Ovary (tissue), 9 donors: Measurements from ENCODE around the gene PAQR3. TPM values are rescaled to one million over a fixed set of nuclear protein-coding genes. Genes with fewer than 3 reads are reported as not detected.
"Not testable (repeated sequence)": the region's sequence is repeated elsewhere in the genome, so short reads cannot be mapped to it uniquely, and the experiment has no call there.

Source experiments
- DNase-seq, 5 donors: peaks; one replicate each; pipeline ENCODE4 v3.0.0-alpha.2; 2019 to 2020
- H3K27ac ChIP-seq, 2 donors: fragments of 200-600 bp; one replicate each; pipeline versions ENCODE4 v1.5.1 to v1.8.0; 2019 to 2022
- H3K27me3 ChIP-seq: fragments of 200-600 bp; one replicate; pipeline ENCODE4 v1.8.0; 2022
- H3K36me3 ChIP-seq: fragments of 200-600 bp; sonication (generic); one replicate; pipeline ENCODE4 v1.5.1; 2019
- H3K4me1 ChIP-seq: one replicate; pipeline ENCODE4 v1.8.1; 2013; ENCODE audit warnings: mild to moderate bottlenecking, moderate library complexity; ENCODE audit not compliant: insufficient read depth
- H3K4me3 ChIP-seq: fragments of 200-600 bp; sonication (generic); one replicate; pipeline ENCODE4 v1.5.1; 2017
- H3K9me3 ChIP-seq, 2 donors: fragments of 200-600 bp in 1 of 2; sonication (generic) in 1 of 2; one replicate each; pipeline versions ENCODE4 v1.5.1 to v1.8.1; 2013 to 2019; ENCODE audit warnings: mild to moderate bottlenecking in 1 of 2, moderate library complexity in 1 of 2
- CTCF ChIP-seq, 3 donors: fragments of 450-650 bp in 2 of 3; fragments of 200-600 bp in 1 of 3; IDR thresholded peaks; one replicate each; pipeline versions ENCODE4 v1.5.1 to v1.8.0; 2016 to 2022; ENCODE audit warnings: antibody characterized with exemption in 3 of 3, mild to moderate bottlenecking in 1 of 3
- EP300 ChIP-seq: sonication (generic); formaldehyde crosslinking; IDR thresholded peaks from one replicate; pipeline ENCODE4 v1.6.1; 2017; ENCODE audit warnings: antibody characterized with exemption
- POLR2A ChIP-seq: fragments of 450-650 bp; IDR thresholded peaks from one replicate; pipeline ENCODE4 v1.6.1; 2017; ENCODE audit warnings: antibody characterized with exemption, mild to moderate bottlenecking, moderate library complexity
- WGBS, 3 donors: extraction: QIAGEN DNeasy Blood & Tissue Kit in 1 of 3; methylation state at CpG; one replicate each; pipeline versions ENCODE4 v1.1.5 to v1.1.7; 2013 to 2017; 5-methylcytosine and 5-hydroxymethylcytosine counted together
- intact Hi-C, 4 donors: fragments of 100-400 bp; cut with DNase I; formaldehyde crosslinking; loops; one replicate each; pipeline versions ENCODE4 v1.11.0 to v1.15.1; 2022 to 2023
- polyA plus RNA-seq, 2 donors: library from polyadenylated mRNA; stranded (reverse); fragments of 200-250 nt in 1 of 2; fragments of 350-450 nt in 1 of 2; fragmentation: Illumina TruSeq in 1 of 2; extraction: RNeasy Lipid Tissue Mini Kit (QIAGEN cat#74804) in 1 of 2; gene quantifications; one replicate each; pipeline ENCODE4 v1.2.3, GENCODE V29; 2013 to 2014
- total RNA-seq, 7 donors: library from RNA; depleted of rRNA in 2 of 7; stranded (reverse); fragments of >200 nt in 2 of 7; fragmentation: NEBNext Ultra II Directional in 3 of 7; extraction: Animal tissue kit (Norgen Biotek cat#: 25700) in 3 of 7; gene quantifications; one replicate each; pipeline versions ENCODE4 v1.1.0 to v1.2.4, GENCODE V29; 2016 to 2023
- donor health status: DM: no; HTN: no; CAD: no; lungs with moderate emphysema.
- donor health status: DM: no; HTN: no; CAD: no.
- donor health status: Bipolar disorder and iron deficiency.
- donor health status: DM: yes; HTN: yes; CAD: no.
- donor health status: DM: no; HTN: no; CAD: no.
- donor health status: DM: yes; HTN: yes; CAD: no.

PAQR3 gene
- total and polyA plus RNA-seq, 9 donors = 3.4 to 13.4 (median 9.4) TPM

- DNase-seq = no peak
- Histone ChIP-seq H3K4me3 (no peak overlapping the region), H3K27ac (no peak overlapping the region), H3K9me3 (no peaks in the 10 kb centered on the region), H3K36me3 (no peaks in the 10 kb centered on the region), H3K4me1 (no peaks in the 10 kb centered on the region), H3K27me3 (no peaks in the 10 kb centered on the region)
- no peak for TF ChIP-seq POLR2A
- no peak for TF ChIP-seq EP300
- TF ChIP-seq CTCF (IDR thresholded peaks at IDR 0.05) = no peak
- intact Hi-C loops = no loop called here
Observed at GRCh38 chr4:78885598-78885997, 53.6 kb downstream of the PAQR3 start.

- H3K27me3 ChIP-seq = no peaks in the 10 kb centered on the region
- TF ChIP-seq CTCF (IDR thresholded peaks at IDR 0.05) (no peak), POLR2A (no peak), EP300 (no peak)
- H3K36me3 ChIP-seq = no peaks in the 10 kb centered on the region
- H3K4me1 ChIP-seq = no peaks in the 10 kb centered on the region
- DNase-seq = no peak
- intact Hi-C loops = no loop called here
- H3K4me3 ChIP-seq = no peak overlapping the region
- H3K9me3 ChIP-seq = no peaks in the 10 kb centered on the region
- no peak overlapping the region for H3K27ac ChIP-seq
Observed at GRCh38 chr4:78880874-78881492, 58.3 kb downstream of the PAQR3 start.

GRCh38 chr4:78878031-78878430 is 61.2 kb downstream of the PAQR3 start:
- Histone ChIP-seq H3K36me3 (no peaks in the 10 kb centered on the region), H3K9me3 (no peaks in the 10 kb centered on the region), H3K27ac (no peak overlapping the region), H3K27me3 (no peaks in the 10 kb centered on the region), H3K4me3 (no peak overlapping the region), H3K4me1 (no peaks in the 10 kb centered on the region)
- DNase-seq = no peak
- WGBS, 3 donors = 91 to 95% (median 92%) methylated on average over 1 of the region's 1 CpG
- intact Hi-C loops = no loop called here
- TF ChIP-seq EP300 (no peak), POLR2A (no peak)

GRCh38 chr4:78876568-78877320 is 62.5 kb downstream of the PAQR3 start:
- Histone ChIP-seq H3K36me3 (no peaks in the 10 kb centered on the region), H3K4me3 (no peak overlapping the region), H3K4me1 (no peaks in the 10 kb centered on the region), H3K27me3 (no peaks in the 10 kb centered on the region), H3K9me3 (no peaks in the 10 kb centered on the region), H3K27ac (no peak overlapping the region)
- 87 to 90% (median 89%) methylated on average over 5 of the region's 5 CpGs for WGBS, 3 donors
- intact Hi-C loops = no loop called here
- no peak for DNase-seq
- TF ChIP-seq POLR2A (no peak), EP300 (no peak), CTCF (IDR thresholded peaks at IDR 0.05) (no peak)

- H3K27me3 ChIP-seq = no peaks in the 10 kb centered on the region
- no peaks in the 10 kb centered on the region for H3K9me3 ChIP-seq
- intact Hi-C loops = no loop called here
- TF ChIP-seq CTCF (IDR thresholded peaks at IDR 0.05) = no peak
- TF ChIP-seq POLR2A = no peak
- TF ChIP-seq EP300 = no peak
- no peak overlapping the region for H3K4me3 ChIP-seq
- no peaks in the 10 kb centered on the region for H3K4me1 ChIP-seq
- DNase-seq = no peak
- H3K36me3 ChIP-seq = no peaks in the 10 kb centered on the region
- H3K27ac ChIP-seq = no peak overlapping the region
Observed at GRCh38 chr4:78870056-78870455, 69.2 kb downstream of the PAQR3 start.

- WGBS, 3 donors = 94 to 96% (median 95%) methylated on average over 5 of the region's 5 CpGs
- not testable (repeated sequence) for H3K27me3 ChIP-seq, H3K27ac ChIP-seq, DNase-seq, H3K36me3 ChIP-seq, H3K9me3 ChIP-seq, H3K4me1 ChIP-seq, H3K4me3 ChIP-seq
- intact Hi-C loops = loop anchor here in 3 of 4 donors (10.0 kb wide), 1 partner anchor 254 kb away; no protein-coding TSS in a partner anchor
Observed at GRCh38 chr4:78868712-78869111, 70.5 kb downstream of the PAQR3 start.
